ENCODE results near the gene C2orf92.

- TF ChIP-seq TAF1 (IDR thresholded peaks at IDR 0.05; ENCODE audit: borderline replicate concordance, insufficient read depth, low read length) = no peak
- no peak for TF ChIP-seq POLR2AphosphoS5 (IDR thresholded peaks at IDR 0.05; ENCODE audit: low read depth, low read length)
- TF ChIP-seq SIN3A (IDR thresholded peaks at IDR 0.05; ENCODE audit: borderline replicate concordance, insufficient read depth, low read length) = no peak
- TF ChIP-seq REST (IDR thresholded peaks at IDR 0.05; ENCODE audit: insufficient read depth in 1 of 2, low read depth in 2 of 2, low read length in 2 of 2) = no peak
These were observed 48.1 kb downstream of the C2orf92 start for GRCh38 chr2:97717613-97717995.

Measured in PFSK-1 (cell line).